ENCODE results near the gene ATP4B.
"Not testable (repeated sequence)": the region's sequence is repeated elsewhere in the genome, so short reads cannot be mapped to it uniquely, and the experiment has no call there.

ATP4B gene

GRCh38 chr13:113625965-113626721 lies 31.9 kb downstream of the ATP4B start:
- DNase-seq (ENCODE audit: low read depth, low spot score) = no peak

GRCh38 chr13:113624640-113625304 lies 33.2 kb downstream of the ATP4B start:
- DNase-seq (ENCODE audit: low read depth, low spot score) = not testable (repeated sequence)

GRCh38 chr13:113624235-113624587 lies 33.8 kb downstream of the ATP4B start:
- DNase-seq (ENCODE audit: low read depth, low spot score) = no peak

GRCh38 chr13:113623491-113624234 lies 34.3 kb downstream of the ATP4B start:
- no peak for DNase-seq (ENCODE audit: low read depth, low spot score)

GRCh38 chr13:113622791-113623490 lies 35.1 kb downstream of the ATP4B start:
- no peak for DNase-seq (ENCODE audit: low read depth, low spot score)

GRCh38 chr13:113621986-113622550 lies 35.9 kb downstream of the ATP4B start:
- DNase-seq (ENCODE audit: low read depth, low spot score) = not testable (repeated sequence)

GRCh38 chr13:113621498-113621897 lies 36.5 kb downstream of the ATP4B start:
- not testable (repeated sequence) for DNase-seq (ENCODE audit: low read depth, low spot score)

GRCh38 chr13:113621046-113621445 lies 37.0 kb downstream of the ATP4B start:
- DNase-seq (ENCODE audit: low read depth, low spot score) = no peak

- no peak for DNase-seq (ENCODE audit: low read depth, low spot score)
Measured at GRCh38 chr13:113620036-113620796, 37.8 kb downstream of the ATP4B start.

- no peak for DNase-seq (ENCODE audit: low read depth, low spot score)
Measured at GRCh38 chr13:113618455-113618854, 39.5 kb downstream of the ATP4B start.

- DNase-seq (ENCODE audit: low read depth, low spot score) = no peak
Measured at GRCh38 chr13:113617961-113618360, 40.0 kb downstream of the ATP4B start.

GRCh38 chr13:113616991-113617749 lies 40.8 kb downstream of the ATP4B start:
- DNase-seq (ENCODE audit: low read depth, low spot score) = no peak

- no peak for DNase-seq (ENCODE audit: low read depth, low spot score)
Measured at GRCh38 chr13:113616281-113616906, 41.6 kb downstream of the ATP4B start.

GRCh38 chr13:113613789-113614379 lies 44.1 kb downstream of the ATP4B start:
- DNase-seq (ENCODE audit: low read depth, low spot score) = no peak

- no peak for DNase-seq (ENCODE audit: low read depth, low spot score)
Measured at GRCh38 chr13:113612607-113613006, 45.4 kb downstream of the ATP4B start.

- DNase-seq (ENCODE audit: low read depth, low spot score) = no peak
Measured at GRCh38 chr13:113611996-113612395, 46.0 kb downstream of the ATP4B start.

GRCh38 chr13:113610266-113610665 lies 47.7 kb downstream of the ATP4B start:
- DNase-seq (ENCODE audit: low read depth, low spot score) = no peak

GRCh38 chr13:113609616-113610015 lies 48.4 kb downstream of the ATP4B start:
- DNase-seq (ENCODE audit: low read depth, low spot score) = no peak

GRCh38 chr13:113608967-113609533 lies 48.9 kb downstream of the ATP4B start:
- no peak for DNase-seq (ENCODE audit: low read depth, low spot score)

All from activated naive CD8-positive, alpha-beta T cell treated with anti-CD3 and anti-CD28 coated beads, Interleukin-2, amount 50 U/mL, for 16 hours (primary cell).